ENCODE measurements around the gene BTN2A1. TPM values are rescaled to one million over a fixed set of nuclear protein-coding genes. Genes with fewer than 3 reads are reported as not detected.

Gene BTN2A1
- total RNA-seq, 1 donor from 2014 or later = 27.7 TPM

DNA sequence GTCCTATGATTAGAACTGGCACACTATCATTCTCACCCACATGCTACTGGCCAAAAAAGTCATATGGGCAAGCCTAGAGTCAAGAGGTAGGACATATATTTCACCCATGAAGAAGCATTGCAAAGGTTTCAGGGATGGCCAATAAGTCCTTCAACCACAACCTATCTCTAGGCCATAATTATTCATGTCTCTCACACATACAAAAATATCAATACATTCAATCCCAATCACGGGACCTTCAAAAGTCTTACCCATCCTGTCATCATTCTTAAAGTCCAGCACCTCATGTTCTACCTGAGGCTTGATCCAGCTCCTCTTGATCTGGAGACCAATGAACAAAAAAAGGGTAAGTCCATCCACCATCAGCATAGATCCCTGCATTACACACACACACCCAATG is 29.7 kb downstream of the BTN2A1 start:
- H3K4me3 Mint-ChIP-seq (ENCODE audit: unreplicated experiment) = no peak overlapping the region
- no peak for DNase-seq (ENCODE audit: extremely low spot score, unreplicated experiment)
- H3K27me3 Mint-ChIP-seq (ENCODE audit: unreplicated experiment) = peaks cover 3% of the 10 kb centered on the region
- TF ChIP-seq, protein P1, sequence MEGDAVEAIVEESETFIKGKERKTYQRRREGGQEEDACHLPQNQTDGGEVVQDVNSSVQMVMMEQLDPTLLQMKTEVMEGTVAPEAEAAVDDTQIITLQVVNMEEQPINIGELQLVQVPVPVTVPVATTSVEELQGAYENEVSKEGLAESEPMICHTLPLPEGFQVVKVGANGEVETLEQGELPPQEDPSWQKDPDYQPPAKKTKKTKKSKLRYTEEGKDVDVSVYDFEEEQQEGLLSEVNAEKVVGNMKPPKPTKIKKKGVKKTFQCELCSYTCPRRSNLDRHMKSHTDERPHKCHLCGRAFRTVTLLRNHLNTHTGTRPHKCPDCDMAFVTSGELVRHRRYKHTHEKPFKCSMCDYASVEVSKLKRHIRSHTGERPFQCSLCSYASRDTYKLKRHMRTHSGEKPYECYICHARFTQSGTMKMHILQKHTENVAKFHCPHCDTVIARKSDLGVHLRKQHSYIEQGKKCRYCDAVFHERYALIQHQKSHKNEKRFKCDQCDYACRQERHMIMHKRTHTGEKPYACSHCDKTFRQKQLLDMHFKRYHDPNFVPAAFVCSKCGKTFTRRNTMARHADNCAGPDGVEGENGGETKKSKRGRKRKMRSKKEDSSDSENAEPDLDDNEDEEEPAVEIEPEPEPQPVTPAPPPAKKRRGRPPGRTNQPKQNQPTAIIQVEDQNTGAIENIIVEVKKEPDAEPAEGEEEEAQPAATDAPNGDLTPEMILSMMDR (IDR thresholded peaks at IDR 0.05) = no peak
- H3K36me3 Mint-ChIP-seq (ENCODE audit: unreplicated experiment) = no peaks in the 10 kb centered on the region
- H3K27ac Mint-ChIP-seq (ENCODE audit: unreplicated experiment) = no peak overlapping the region
- peaks cover 7% of the 10 kb centered on the region for H3K9me3 Mint-ChIP-seq (ENCODE audit: unreplicated experiment)
- H3K4me1 Mint-ChIP-seq (ENCODE audit: unreplicated experiment) = no peaks in the 10 kb centered on the region

DNA sequence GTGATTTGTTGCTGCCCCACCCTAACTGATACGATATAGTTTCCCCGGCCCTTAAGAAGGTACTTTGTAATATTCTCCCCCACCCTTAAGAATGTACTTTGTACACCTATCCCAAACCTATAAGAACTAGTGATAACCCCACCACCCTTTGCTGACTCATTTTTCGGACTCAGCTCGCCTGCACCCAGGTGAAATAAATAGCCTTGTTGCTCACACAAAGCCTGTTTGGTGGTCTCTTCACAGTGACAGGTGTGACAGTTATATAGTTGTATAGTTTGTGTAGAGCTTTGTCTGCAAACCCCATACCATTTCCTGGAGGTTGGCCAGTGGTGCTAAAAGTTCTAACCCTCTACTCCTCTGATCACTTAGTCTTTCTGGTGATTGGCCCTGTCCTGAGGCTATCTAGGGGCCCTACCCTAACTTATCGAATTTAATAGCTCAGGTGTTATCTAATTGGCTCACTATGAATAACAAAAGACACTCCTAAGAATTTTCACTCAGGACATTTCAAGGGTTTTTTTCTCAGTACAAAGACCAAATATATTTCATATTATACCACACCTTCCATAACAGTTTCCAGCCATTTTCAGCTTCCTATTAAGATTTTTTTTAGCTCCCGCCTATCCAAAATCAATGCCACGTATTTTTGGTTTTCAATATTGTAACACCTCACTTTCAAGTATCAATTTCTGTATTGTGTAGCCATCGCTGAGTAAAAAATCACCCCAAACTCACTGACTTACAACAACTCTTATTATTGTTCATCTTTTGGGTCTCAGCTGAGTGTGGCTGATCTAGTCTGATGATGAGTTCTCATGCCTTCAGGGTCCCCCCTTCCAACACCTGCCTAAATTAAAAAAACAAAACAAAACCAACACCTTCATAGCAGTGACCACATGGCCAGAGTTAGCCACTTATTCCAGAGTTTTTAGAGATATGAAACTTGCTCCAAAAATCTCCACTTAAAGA is 32.5 kb downstream of the BTN2A1 start:
- H3K4me3 Mint-ChIP-seq (ENCODE audit: unreplicated experiment) = no peak overlapping the region
- H3K36me3 Mint-ChIP-seq (ENCODE audit: unreplicated experiment) = no peaks in the 10 kb centered on the region
- TF ChIP-seq, protein P1 (IDR thresholded peaks at IDR 0.05) = no peak
- H3K27ac Mint-ChIP-seq (ENCODE audit: unreplicated experiment) = no peak overlapping the region
- H3K4me1 Mint-ChIP-seq (ENCODE audit: unreplicated experiment) = no peaks in the 10 kb centered on the region
- peaks cover 19% of the 10 kb centered on the region for H3K27me3 Mint-ChIP-seq (ENCODE audit: unreplicated experiment)
- DNase-seq (ENCODE audit: extremely low spot score, unreplicated experiment) = no peak
- peaks cover 7% of the 10 kb centered on the region for H3K9me3 Mint-ChIP-seq (ENCODE audit: unreplicated experiment)

DNA sequence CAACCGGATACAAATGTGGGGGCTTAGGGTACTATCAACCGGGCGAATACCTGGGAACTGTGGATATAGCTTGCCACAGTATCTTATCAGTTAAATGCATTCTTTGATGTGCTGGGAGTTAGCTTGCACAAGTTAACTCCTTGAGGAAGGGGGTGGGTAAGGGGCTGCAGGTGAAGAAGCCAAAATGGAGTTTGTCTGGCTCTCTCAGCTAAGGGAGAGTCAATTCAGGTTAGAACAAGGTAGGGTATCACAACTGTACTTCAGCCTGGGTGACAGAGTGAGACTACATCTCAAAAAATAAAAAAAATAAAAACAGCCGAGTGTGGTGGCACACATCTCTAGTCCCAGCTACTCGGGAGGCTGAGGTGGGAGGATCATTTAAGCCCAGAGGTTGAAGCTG is 33.8 kb downstream of the BTN2A1 start:
- Mint-ChIP-seq H3K27me3 (ENCODE audit: unreplicated experiment) (peaks cover 27% of the 10 kb centered on the region), H3K9me3 (ENCODE audit: unreplicated experiment) (peaks cover 7% of the 10 kb centered on the region), H3K27ac (ENCODE audit: unreplicated experiment) (no peak overlapping the region), H3K36me3 (ENCODE audit: unreplicated experiment) (no peaks in the 10 kb centered on the region), H3K4me3 (ENCODE audit: unreplicated experiment) (no peak overlapping the region), H3K4me1 (ENCODE audit: unreplicated experiment) (no peaks in the 10 kb centered on the region)
- no peak for DNase-seq (ENCODE audit: extremely low spot score, unreplicated experiment)
- TF ChIP-seq, protein P1 (IDR thresholded peaks at IDR 0.05) = no peak

DNA sequence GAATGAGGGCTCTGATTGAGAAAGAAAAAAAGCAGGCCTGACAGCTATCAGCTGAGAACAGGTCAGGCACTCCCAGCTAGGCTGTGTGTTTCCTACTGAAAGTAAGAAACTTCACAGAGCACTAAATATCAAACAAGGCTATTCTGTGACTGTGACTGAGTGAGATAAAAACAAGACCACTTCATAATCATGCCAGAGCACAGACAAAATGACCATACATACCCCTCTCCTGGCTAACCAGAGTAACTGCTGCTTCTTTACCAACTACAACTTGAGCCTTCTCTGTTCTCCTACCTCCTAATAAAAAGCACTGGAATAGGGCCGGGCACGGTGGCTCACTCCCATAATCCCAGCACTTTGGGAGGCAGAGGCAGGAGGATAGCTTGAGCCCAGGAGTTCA is 35.5 kb downstream of the BTN2A1 start:
- Mint-ChIP-seq H3K27ac (ENCODE audit: unreplicated experiment) (no peak overlapping the region), H3K4me1 (ENCODE audit: unreplicated experiment) (no peaks in the 10 kb centered on the region), H3K9me3 (ENCODE audit: unreplicated experiment) (no peaks in the 10 kb centered on the region), H3K36me3 (ENCODE audit: unreplicated experiment) (no peaks in the 10 kb centered on the region), H3K27me3 (ENCODE audit: unreplicated experiment) (peaks cover 33% of the 10 kb centered on the region), H3K4me3 (ENCODE audit: unreplicated experiment) (no peak overlapping the region)
- no peak for DNase-seq (ENCODE audit: extremely low spot score, unreplicated experiment)
- TF ChIP-seq, protein P1 (IDR thresholded peaks at IDR 0.05) = peak; percentile 45

- H3K9me3 Mint-ChIP-seq (ENCODE audit: unreplicated experiment) = no peaks in the 10 kb centered on the region
- DNase-seq (ENCODE audit: extremely low spot score, unreplicated experiment) = no peak
- no peaks in the 10 kb centered on the region for H3K4me1 Mint-ChIP-seq (ENCODE audit: unreplicated experiment)
- H3K4me3 Mint-ChIP-seq (ENCODE audit: unreplicated experiment) = no peak overlapping the region
- peaks cover 33% of the 10 kb centered on the region for H3K27me3 Mint-ChIP-seq (ENCODE audit: unreplicated experiment)
- H3K36me3 Mint-ChIP-seq (ENCODE audit: unreplicated experiment) = no peaks in the 10 kb centered on the region
- H3K27ac Mint-ChIP-seq (ENCODE audit: unreplicated experiment) = no peak overlapping the region
- TF ChIP-seq, protein P1 (IDR thresholded peaks at IDR 0.05) = no peak
These were observed 36.4 kb downstream of the BTN2A1 start for GRCh38 chr6:26494117-26494516.
